HG02610 (cell line): ENCODE data around the gene UCHL1.
"Not testable (repeated sequence)": the region's sequence is repeated elsewhere in the genome, so short reads cannot be mapped to it uniquely, and the experiment has no call there.

Experiments used
- ATAC-seq: cut with Tn5 transposase; IDR thresholded peaks from one replicate; pipeline ENCODE4 v1.9.1; 2021; ENCODE audit warnings: mild to moderate bottlenecking, moderate library complexity; ENCODE audit not compliant: unreplicated experiment

The UCHL1 gene

GRCh38 chr4:41287852-41288251 lies 31.1 kb downstream of the UCHL1 start:
- no peak for ATAC-seq

DNA sequence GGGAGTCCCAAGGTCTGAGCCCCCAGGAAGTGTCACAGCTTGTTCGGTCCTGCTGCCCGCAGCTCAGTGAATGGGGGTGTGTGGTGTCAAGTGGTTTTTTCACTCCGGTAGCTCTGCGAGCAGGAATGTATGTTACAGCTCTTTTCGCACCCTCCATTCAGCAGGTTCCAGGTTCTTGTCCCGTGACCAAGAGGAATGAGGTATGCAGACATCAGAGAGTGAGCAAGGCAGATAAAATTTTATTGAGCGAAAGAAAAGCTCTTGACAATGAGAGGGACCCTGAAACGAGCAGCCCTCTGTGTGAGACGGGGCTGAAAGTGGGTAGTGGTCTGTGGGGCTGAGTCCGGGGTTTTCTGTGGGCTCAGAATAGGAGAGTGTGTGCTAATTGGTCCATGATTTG lies 31.5 kb downstream of the UCHL1 start:
- no peak for ATAC-seq

GRCh38 chr4:41290479-41290878 lies 33.8 kb downstream of the UCHL1 start:
- ATAC-seq: no peak

DNA sequence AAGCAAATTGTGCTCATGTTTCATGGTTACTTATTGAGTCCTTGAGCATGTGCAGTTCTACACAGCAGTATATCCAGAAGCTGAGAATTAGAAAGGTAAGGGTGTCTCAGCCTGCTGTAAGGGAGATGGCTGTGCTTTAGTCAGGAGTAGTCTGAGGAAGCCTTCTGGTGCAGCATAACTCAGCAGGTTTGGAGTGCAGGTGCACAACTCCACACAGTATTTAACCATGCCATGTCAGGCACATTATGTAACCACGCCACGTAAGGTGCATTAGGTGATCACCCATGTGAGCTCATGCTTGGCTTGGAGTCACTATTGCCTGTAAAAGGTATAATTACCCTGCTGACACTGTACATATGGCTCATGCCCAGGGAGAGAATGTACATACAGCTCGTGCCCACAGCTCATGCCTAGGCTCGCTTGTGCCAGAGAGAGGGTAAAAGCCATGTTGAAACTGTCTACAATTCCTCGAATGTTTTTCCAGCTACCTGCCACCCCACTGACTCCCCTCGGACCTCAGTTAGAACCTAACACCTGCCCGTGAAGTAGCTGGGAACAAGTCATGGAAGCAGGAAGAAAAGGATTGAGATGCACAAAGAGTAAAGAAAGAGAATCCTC lies 37.8 kb downstream of the UCHL1 start:
- no peak for ATAC-seq

DNA sequence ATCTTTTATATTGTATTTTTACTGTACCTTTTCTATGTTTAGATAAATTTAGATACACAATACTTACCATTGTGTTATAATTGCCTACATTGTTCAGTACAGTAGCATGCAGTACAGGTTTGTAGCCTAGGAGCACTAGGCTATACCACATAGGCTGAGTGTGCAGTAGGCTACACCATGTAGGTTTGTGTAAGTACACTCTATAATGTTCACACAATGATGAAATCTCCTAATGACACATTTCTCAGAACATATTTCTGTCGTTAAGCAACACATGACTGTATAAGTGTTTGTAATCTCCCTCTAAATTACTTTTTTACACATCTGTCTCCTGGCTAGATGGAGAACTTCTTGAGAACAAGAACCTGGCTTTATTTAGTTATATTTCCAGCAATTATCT lies 40.3 kb downstream of the UCHL1 start:
- ATAC-seq: no peak

DNA sequence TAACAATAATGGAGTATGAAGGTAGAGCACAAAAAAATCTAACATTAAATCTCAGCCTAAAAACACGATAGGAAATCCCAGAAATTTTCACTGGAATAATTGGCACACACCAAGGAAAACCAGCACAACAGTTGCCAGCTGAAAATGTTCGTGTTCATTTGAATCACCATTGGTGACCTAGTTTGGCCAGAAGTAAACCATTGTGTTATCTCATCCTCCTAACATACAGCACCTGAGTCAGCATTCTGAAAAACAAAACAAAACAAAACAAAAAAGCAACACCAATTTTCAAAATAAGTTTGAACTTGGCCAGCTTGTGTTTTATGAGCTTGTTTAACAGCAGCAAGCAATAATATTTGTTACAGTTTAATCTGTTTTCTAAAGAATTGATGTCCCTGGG lies 41.1 kb downstream of the UCHL1 start:
- no peak for ATAC-seq

GRCh38 chr4:41299486-41299885 lies 42.8 kb downstream of the UCHL1 start:
- ATAC-seq: no peak

- no peak for ATAC-seq
Measured at GRCh38 chr4:41301137-41301536, 44.4 kb downstream of the UCHL1 start.

DNA sequence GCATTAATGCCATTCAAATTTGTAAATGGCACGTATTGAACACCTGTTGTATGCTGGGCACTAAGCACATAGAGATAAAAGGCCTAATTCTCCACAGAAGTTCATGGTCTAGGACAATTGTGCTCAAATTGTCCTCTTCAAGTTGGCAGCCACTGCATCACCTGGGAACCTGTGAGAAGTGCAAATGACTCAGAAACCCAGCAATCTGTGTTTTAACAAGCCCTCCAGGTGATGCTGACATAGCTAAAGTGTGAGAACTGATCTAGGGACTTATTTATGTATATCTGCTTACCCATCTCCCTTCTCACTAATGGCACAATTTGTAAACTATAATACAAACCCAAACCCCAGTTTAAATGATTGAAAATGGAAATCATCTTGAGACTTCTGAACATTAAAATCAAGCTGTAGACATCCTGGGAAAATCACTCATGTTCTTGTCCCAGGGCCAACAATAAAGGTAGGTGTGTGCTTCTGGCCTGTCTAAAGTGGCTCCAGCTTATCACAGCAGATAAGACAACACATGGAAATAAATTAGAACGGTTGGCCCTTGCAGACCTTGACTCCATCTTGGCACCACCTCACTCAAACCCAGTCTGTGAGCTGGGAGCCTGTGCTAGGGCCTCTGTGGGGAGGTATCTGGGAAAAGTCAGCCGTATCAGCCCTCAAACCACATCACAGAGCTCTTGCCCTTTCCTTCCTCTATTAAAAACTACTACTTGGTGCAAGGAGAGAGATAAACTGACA lies 46.8 kb downstream of the UCHL1 start:
- no peak for ATAC-seq

DNA sequence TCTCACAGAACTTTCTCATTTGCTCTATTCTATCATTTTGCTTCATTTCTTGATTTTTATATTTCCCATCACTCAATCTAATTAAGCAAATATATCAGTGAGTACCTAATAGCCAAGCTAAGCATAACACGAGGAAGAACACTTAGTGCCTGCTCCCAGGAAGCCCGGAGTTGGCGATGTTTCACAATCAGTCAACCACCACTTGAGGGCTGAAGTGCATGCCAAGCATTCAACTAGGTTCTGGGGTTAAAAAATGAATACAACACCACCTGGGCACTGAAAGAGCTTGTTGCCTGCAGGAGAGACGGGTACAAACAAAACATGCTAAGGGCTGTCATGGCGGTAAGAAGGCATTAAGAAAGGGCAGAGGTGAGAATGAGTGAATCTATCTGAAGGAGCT lies 47.5 kb downstream of the UCHL1 start:
- no peak for ATAC-seq

DNA sequence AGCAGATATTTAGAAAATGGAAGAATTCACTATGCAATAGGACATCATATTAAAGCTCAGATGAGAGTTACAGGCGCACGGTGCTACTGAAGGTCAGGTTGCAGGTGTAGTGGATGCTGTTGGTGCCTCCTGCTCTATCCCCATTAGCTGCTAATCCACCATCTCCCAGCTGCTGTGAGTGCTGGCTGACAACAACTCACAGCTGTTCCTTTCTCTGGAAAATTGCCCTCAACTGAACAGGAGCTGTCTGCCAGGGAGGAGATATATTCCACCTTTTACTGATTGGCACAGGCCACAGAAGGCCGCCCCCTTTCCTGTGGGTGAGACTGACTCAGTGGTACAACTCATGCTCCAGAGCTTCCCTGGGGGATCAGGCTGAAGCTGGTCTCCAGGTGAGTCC lies 48.7 kb downstream of the UCHL1 start:
- no peak for ATAC-seq

DNA sequence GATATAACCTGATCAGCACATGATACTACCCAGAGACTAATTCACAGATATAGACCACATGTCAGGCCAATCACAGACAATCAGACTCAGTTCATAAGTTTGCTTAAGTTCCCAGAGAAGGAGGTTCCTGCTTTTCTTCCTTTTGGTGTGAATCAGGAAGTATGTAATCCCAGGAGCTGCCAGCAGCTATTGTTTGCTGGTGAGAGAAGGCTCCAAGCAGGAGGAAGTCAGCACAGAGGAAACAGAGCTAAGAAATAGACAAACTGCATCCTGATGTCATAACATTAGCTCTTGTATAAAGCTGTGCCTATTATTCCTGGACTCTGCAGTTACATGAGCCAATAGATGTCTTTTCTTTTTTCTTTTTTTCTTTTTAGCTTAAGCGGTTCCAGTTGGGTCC lies 50.9 kb downstream of the UCHL1 start:
- ATAC-seq: no peak

DNA sequence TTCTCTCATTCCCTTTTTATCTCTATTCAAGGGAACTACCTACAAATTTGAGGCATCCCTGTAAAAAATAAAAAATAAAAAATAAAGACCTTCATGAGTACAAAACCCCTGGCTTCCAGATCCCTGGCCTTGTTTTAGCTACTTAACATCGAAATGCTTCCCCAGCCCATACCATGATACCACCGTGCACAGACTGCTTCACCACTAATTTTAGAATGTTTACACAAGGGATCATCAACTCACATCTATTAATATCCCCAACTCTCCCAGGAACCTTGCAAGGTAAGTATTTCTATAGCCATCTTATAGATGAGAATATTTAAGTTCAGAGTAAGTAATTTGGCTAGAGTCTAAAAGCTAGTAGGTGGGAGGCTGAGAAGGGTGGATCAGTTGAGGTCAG lies 51.7 kb downstream of the UCHL1 start:
- no peak for ATAC-seq

GRCh38 chr4:41315426-41315825 lies 58.7 kb downstream of the UCHL1 start:
- ATAC-seq: not testable (repeated sequence)

- ATAC-seq: no peak
Measured at GRCh38 chr4:41315862-41316261, 59.1 kb downstream of the UCHL1 start.
